GM19452 (cell line): ENCODE results near the gene PRRX2.

Experiments used
- ATAC-seq: cut with Tn5 transposase; IDR thresholded peaks from one replicate; pipeline ENCODE4 v1.9.1; 2021; ENCODE audit not compliant: unreplicated experiment

The PRRX2 gene

DNA sequence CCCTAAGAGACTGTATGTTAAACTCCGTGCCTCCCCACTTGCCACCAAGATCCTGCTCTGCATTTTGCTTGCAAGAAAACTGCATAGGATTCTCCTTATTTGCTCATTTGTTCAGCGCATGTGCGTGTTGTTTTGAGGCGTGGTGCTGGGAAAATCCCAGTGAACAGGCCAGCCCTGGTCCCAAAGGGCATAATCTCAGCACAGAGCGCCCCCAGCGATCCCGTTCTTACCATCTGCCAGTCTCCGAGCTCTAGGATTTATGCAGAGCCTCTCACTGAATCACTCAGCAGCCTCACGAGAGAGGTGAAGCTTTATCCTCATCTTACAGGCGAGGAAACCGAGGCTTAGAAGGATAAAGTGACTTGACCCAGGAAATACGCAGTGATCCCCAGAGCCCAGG, 11.5 kb downstream of the PRRX2 start:
- ATAC-seq, result no peak

GRCh38 chr9:129677456-129677855, 12.0 kb downstream of the PRRX2 start:
- ATAC-seq, result no peak

DNA sequence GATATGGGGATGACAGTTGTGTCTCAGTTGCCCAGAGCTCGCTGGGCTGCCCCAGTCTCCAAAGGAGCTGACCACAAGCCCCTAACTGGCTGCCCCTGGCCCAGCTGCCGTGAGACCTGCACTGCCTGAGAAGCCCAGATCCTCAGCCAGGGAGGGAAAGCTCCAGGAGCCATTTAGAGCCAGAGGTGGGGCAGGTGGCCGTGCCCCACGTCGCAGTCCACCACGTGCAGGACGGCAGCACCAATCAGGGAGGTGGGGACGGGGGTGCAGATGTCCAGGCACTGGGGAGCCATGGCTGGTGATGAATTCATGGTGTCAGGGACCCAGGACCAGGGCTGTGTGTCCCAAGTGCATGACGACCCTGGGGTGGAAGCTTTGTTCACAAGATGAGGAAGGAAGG, 13.4 kb downstream of the PRRX2 start:
- no peak for ATAC-seq

DNA sequence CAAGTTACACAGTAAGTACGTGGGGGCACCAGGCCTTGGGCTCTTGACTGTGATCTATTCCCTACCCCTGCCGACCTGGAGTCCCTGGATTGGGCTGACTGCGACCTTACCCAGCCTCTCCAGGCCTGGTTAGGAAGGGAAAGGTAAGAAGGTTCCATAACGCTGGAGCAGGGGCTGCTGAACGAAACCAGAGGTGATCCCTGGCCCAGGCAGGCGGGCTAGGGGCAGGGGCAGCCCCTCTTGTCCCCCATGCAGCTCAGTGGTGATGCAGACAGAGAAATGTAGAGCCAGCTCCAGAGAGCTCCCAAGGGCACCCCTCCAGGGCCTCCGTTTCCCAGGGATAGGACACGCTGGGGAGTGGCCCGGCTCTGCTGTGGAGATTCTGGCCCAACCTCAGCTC, 14.1 kb downstream of the PRRX2 start:
- ATAC-seq, result no peak

DNA sequence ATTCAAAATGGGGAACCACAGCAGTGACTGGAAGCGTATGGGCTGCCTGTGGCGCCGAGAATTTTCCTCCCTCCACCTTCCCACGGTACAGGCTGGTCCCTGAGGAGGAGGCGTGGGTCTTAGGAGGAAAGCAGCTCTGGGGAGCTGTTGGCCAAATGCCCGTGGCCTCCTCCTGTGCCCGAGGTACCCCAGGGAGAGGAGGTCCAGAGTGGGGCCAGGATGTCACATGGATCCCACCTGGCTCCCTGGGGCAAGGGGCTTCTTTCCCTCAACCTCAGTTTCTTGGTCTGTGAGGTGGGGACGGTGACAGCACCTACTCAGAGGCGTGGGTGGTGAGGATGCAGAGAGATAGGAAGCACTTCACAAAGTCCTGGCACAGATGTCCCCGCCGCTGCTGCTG, 16.5 kb downstream of the PRRX2 start:
- ATAC-seq, result no peak

GRCh38 chr9:129682381-129682780, 16.9 kb downstream of the PRRX2 start:
- ATAC-seq, result no peak

DNA sequence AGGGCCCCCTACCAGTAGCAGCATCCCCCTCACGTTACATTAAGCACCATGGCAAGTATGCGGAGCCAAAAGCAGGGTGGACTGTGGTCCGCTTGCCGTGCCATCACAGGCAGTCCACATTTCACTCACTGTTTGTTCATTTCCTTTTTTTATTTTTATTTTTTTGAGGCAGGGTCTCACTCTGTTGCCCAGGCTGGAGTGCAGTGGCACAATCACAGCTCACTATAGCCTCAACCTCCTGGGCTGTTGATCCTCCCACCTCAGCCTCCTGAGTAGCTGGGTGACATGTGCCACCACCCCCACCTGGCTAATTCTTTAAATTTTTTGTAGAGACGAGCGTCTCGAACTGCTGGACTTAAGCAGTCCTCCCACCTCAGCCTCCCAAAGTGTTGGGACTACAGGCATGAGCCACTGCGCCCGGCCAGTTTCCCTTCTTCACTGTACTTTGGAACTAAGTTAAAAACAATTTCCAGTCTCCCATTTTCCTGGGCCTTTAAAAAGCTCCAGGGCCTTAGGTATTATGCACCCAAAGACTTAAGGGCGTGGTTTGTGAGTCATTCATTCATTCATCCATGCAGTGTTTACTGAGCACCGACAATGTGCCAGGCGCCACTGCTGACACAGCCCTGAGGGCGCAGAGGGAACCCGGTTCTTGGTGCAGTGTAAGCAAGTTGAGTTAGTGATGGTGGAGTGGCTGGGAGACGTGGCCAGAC, 19.9 kb downstream of the PRRX2 start:
- ATAC-seq, result no peak

- ATAC-seq, result no peak
Measured at GRCh38 chr9:129685933-129686259, 20.4 kb downstream of the PRRX2 start.

DNA sequence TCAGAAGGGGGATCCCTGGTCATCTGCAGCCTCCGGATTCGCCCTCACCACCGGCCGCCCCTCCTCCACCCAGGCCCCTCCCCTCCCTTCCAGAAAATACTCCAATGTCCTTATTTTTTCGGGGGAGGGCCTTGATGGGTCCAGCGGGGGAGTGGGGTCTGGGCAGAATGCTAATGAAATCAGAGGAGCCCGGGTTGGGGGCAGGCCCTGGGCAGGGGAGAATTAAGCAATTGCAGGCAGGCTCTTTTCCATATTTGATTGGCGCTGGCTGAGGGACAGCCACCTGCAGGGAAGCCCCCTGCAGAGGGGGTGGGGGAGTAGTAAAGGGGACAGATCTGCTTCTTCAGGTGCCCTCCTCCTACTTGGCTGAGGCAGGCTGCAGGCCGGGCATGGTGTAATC, 21.3 kb downstream of the PRRX2 start:
- no peak for ATAC-seq

DNA sequence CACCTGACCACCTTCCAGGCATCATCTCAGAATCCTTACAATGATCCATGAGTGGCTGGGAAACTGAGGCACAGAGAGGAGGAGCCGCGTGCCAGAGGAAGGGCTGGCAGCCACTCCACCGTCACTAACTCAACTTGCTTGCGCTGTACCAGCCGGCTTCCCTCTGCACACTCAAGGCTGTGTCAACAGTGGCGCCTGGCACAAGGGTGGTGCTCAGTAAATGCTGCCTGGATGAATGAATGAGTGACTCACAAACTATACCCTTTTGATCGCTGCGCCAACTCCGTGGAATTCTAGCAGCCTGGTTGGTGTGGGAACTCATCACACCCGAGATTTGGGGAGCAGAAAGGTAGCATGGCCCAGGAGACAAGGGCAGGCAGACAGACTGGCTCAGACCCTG, 21.9 kb downstream of the PRRX2 start:
- no peak for ATAC-seq

DNA sequence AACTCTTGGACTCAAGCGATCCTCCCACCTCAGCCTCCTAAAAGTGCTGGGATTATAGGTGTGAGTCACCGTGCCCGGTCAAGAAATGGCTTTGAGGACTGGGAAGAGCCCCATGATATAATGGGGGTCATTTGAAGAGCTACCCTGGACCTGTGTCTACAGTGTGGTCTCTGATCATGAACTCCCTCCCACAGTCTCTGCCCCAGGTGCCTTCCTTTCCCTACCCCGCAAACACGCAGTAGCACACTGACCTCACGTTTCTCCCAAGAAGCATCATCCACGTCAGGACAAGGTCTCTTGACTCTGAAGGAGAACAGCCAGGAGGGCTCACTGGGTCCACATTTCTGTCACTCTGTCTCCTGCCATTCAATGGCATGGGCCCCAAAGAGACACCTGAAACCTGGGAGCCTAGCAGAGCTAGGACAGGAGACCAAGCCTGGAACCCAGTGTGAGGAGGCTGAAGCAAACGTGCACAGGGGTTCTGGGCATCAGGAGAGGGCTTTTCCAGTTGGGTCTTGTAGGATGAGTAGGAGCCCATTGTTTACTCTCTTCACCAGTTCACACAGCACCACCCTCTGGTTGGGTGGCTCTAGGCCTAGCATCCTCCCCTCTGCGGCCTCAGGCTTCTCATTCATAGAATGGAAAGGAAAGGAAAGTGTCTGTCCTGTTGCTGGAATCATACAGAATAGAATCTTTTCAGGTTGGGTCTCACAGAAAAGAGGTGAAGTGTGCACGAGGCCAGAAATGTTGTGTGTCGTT, 23.0 kb downstream of the PRRX2 start:
- ATAC-seq, result no peak

GRCh38 chr9:129692534-129692933, 27.1 kb downstream of the PRRX2 start:
- ATAC-seq, result no peak

GRCh38 chr9:129693741-129694140, 28.3 kb downstream of the PRRX2 start:
- no peak for ATAC-seq

DNA sequence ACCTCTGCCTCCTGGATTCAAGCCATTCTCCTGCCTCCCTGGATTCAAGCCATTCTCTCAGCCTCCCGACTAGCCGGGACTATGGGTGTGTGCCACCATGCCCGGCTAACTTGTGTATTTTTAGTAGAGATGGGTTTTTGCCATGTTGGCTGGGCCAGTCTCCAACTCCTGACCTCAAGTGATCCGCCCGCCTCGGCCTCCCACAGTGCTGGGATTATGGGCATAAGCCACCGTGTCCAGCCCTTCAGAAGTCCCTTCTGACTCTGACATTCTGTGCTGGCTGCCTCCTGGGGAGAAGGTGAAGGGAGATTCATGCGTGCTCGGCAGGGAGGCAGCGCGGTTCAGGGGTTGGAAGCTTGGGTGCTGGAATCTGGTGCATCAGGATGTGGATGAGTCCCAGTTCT, 28.8 kb downstream of the PRRX2 start:
- ATAC-seq, result no peak

DNA sequence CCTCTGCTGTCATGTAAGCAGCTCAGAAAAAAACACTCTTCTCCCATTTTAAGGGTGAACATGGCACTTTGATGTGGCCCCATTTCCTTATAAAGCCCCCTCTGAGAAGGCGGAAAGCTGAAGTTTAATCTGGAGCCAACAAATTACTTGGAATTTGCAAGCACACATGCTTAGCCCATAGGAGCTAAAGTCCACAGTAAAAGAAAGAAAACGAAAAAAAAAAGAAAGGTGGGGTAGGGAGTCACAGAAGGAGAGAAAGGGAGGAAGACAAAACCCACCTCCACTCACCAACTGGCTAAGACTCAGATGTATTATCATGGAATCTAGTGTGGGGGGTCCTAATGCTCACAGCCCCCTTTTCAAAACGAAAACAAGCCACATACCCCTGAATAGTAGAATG, 30.4 kb downstream of the PRRX2 start:
- ATAC-seq, result no peak

GRCh38 chr9:129696944-129697655, 31.7 kb downstream of the PRRX2 start:
- ATAC-seq, result no peak

- ATAC-seq, result no peak
Measured at GRCh38 chr9:129697656-129698253, 32.3 kb downstream of the PRRX2 start.

GRCh38 chr9:129698254-129698757, 32.9 kb downstream of the PRRX2 start:
- ATAC-seq, result no peak

- ATAC-seq, result no peak
Measured at GRCh38 chr9:129701054-129701453, 35.6 kb downstream of the PRRX2 start.

GRCh38 chr9:129701549-129701948, 36.1 kb downstream of the PRRX2 start:
- no peak for ATAC-seq
